CD4-positive, alpha-beta T cell treated with Interleukin-4 for 4 hours (primary cell): ENCODE results near the gene ANXA9.

ENCODE experiments used
- DNase-seq: peaks from one replicate; pipeline ENCODE4 v3.0.0-alpha.2; 2020

ANXA9 gene

GRCh38 chr1:150976401-150976821 lies 5.7 kb upstream of the ANXA9 start:
- DNase-seq: no peak

GRCh38 chr1:150976879-150977694 lies 5.0 kb upstream of the ANXA9 start:
- DNase-seq: peak; percentile 83

DNA sequence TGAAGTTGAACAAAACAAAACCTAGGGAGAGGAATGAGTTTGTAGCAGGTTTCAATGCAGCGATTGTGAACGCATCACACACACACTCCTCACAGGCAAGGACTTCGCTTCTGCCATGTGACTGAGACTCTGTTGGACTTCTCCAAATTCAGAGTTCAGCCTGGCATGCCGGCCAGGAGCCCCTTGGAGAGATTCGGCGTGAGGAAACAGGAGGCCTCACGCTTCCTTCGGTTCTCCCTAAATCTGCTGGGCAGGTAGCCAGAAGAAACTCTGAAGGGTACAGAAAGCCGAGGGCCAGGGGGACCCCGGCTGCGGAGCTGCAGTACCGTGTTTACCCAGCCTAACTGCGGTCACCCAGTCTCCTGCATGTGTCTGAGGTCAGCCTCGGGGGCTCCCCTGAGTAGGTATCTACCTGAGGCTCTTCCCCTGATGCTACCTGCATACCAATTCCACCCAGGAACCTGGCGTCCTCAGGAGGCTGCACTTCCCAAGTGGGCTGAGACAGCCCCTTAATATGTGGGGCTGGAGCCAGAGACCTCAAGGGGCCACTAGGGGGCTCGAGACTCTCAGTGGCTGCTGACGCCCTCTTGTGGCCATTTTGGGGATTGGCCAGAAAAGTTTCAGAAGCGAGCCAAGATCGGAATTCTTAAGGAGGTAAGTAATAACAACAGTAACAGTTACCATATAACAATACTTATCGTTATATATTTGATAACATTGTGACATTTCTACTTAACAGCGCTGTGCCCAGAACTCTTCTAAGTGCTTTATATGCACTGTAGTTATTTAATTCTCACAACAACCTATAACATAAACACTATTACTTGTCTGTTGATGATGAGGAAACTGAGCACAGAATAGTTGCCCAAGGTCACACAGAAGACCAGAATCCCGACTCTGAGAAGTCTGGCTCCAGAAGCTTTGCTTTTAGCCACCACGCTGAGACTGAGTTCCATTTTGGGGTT lies 2.7 kb upstream of the ANXA9 start:
- DNase-seq: peak; percentile 88

DNA sequence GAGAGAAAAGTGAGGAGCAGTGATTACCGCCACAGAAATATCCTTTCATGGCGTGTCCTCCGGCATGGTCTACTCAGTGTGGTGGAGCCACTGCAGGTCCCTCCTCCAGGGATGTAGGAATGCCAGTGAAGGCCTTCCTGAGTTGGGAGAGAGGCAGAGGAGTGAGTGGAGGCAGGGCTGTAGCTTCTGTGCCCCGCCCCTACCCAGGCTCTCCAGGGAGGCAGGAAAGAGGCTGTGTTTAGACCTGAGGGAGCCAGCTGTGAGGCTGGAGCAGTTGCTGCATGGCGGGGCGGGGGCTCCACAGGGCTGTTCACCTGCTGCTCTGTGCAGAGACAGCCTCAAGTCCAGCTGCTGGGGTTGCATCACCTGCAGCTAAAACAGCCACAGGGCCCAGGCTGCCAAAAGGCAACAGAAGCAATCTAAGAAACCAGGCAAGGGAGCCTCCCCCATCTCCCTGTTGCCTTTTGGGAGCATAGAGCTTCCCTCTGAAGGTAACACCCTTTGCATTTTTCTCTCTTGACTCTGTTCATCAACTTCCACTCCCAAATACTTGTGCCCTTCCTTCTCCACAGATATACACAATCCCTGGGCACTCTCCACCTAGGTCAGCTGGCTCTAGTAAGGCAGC lies 801 bp upstream of the ANXA9 start:
- no peak for DNase-seq

- DNase-seq: no peak
Observed at GRCh38 chr1:150985179-150985825, 3.2 kb downstream of the ANXA9 start.

DNA sequence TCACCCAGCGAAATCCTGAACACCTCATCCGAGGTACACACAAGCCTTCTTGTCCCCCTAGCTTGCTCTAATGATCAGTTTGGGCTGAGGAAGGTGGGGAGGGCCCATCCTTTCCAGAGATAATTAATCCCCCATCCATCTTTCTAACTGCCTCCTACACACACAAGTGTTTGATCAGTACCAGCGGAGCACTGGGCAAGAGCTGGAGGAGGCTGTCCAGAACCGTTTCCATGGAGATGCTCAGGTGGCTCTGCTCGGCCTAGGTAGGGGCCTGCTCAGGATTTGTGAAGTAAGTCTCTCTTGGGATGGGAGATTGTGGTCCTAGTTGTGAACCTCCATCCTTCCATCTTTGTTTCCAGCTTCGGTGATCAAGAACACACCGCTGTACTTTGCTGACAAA lies 5.8 kb downstream of the ANXA9 start:
- no peak for DNase-seq

DNA sequence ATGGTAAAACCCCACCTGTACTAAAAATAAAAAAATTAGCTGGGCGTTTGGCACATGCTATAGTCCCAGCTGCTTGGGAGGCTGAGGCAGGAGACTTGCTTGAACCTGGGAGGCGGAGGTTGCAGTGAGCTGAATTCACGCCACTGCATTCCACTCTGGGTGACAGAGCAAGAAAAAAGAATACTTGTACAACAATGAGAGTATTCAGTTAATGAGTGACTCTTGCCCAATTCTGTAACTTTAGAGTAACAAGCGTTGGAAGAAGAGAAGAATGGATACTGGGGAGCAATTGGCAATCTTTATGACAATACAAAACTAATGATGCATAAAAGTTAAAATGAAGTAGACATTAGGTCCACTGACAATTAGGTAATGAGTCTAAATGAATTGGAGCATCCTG lies 10.5 kb downstream of the ANXA9 start:
- DNase-seq: no peak

DNA sequence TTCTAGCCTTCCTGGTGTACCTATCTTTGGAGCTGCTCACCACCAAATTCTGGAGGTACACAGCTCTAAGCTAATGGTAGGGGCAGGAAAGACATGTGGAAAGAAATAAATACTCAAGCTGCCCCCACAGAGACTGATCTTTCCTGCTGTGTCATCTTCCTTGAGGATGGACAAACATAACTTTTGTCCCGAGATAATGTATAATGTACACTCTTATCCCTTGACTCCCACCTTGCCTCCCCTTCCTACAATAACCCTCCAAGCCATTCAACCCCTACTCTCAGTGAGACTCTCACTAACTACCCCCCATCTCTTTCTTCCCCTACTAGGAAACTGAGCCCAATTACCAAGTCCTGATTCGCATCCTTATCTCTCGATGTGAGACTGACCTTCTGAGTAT lies 12.2 kb downstream of the ANXA9 start:
- DNase-seq: no peak

DNA sequence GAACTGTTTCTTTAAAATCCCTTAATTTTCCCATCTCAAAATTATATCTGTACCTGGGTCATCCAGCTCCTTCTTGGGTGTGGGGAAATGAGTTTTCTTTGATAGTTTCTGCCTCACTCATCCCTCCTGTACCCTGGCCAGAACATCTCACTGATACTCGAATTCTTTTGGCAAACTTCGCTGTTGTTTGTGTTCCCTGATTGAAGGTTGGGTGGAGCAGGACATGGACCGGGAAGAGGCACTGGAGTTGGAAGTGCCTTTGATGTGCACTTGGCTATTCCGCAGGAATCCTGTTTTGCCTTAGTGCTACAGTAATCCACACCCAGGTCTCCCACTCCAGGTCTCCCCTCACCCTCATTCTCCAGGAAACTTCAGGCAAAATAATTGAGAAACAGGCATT lies 13.4 kb downstream of the ANXA9 start:
- DNase-seq: no peak

- DNase-seq: peak; percentile 39
Observed at GRCh38 chr1:150995896-150996295, 13.8 kb downstream of the ANXA9 start.

- no peak for DNase-seq
Observed at GRCh38 chr1:150997126-150997872, 15.2 kb downstream of the ANXA9 start.

DNA sequence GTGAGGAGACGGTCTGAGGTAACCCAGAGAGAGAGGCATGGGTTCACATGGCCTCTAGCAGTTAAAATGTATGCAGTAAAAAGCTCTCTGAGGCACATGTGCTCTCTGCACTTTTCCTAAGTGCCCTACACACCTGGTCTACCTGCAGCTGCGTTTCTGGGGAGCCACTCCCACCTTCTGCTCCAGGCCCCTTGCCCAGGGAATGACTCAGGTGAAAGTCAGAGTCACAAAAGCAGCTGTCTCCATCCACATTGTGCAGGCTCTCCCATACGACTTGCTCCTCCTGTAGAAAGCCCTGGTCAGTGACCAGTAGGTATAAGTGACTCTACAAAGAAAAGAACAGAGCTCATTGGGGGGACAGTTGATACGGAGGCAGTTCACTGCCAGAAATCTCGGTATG lies 15.9 kb downstream of the ANXA9 start:
- no peak for DNase-seq

DNA sequence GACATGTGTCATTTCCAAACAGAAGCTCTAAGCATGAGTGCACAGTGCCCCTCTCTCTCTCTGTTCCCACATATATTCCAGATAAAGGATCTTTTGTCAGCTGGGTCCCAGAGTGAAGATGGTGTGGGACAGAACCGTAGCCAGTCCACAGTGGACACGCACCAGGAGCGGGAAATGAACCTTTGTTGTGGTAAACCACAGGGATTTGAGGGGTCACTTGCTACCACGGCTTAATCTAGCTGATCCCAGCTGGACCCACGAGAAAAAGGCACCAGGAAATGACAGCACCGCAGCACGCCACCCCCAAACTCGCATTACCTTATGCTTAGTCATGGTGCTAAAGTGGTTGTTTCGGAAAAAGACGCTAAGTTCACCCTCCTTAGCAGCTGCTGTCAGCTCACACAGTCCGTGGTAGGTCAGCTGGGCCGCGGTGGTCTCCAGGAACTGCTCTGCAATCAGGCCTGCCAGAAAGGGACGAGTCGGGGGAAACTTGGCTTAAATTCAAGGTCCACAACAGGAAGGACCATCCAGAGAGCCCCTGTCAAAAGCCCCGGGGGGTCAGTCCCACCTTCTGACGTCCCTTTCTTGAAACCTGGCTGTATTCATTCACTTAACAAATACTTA lies 17.1 kb downstream of the ANXA9 start:
- DNase-seq: no peak

DNA sequence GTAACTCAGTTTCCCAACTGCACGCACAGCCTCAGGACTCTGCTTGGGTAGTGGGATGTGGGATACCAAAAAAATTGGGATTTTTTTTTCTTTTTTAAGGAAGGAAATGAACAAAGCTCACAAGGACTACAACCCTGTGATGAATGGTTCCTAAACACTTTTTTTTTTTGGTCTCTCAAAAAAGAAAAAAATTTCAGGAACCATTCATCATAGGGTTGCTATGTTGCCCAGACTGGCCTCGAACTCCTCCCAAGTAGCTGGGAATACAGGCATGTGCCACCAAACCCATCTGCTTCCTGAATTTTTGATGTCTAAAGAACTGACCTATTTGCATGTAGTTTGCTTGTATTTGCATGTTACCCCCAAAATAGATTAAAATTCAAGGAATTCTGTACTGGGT lies 17.8 kb downstream of the ANXA9 start:
- no peak for DNase-seq

- DNase-seq: no peak
Observed at GRCh38 chr1:151000408-151000807, 18.3 kb downstream of the ANXA9 start.

DNA sequence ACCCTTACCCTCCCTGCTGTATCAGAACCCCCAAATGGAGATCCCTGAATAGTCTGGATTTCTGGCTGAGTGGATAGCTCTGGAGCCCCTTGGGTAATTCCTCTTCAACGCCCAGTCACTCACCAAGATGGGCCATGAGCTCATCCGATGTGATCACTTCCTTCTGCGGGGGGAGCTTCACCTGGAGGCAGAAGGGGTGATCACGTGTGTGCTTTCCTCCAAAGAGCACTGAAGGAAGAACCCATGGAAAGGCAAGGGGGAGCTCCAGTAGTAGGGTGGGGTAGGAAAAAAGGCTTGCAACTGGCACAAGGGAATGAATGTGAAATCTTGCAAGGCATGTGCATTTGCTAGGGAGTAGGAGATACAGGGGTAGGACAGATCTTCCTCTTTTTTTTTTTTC lies 19.5 kb downstream of the ANXA9 start:
- no peak for DNase-seq

- no peak for DNase-seq
Observed at GRCh38 chr1:151002051-151002450, 20.0 kb downstream of the ANXA9 start.

- no peak for DNase-seq
Observed at GRCh38 chr1:151002611-151003010, 20.5 kb downstream of the ANXA9 start.

DNA sequence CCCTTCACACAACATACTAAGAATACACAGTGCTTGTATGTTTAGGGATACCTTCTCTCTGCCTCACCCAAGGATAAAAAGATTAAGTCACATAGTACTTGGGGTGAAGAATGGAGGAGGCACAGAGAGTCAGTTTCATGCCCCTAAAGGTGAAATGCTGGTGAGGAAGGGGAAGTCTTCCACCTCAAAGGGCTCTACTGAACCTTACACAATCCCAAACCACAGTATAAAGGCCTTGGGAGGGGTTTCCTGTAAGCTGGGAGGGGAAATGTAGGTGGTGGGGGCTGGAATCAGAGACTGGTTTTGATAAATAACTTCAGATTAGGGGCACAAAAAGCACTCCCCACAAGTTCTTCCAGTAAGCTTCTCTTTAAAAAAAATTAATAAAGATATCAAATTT lies 21.1 kb downstream of the ANXA9 start:
- DNase-seq: peak; percentile 29

DNA sequence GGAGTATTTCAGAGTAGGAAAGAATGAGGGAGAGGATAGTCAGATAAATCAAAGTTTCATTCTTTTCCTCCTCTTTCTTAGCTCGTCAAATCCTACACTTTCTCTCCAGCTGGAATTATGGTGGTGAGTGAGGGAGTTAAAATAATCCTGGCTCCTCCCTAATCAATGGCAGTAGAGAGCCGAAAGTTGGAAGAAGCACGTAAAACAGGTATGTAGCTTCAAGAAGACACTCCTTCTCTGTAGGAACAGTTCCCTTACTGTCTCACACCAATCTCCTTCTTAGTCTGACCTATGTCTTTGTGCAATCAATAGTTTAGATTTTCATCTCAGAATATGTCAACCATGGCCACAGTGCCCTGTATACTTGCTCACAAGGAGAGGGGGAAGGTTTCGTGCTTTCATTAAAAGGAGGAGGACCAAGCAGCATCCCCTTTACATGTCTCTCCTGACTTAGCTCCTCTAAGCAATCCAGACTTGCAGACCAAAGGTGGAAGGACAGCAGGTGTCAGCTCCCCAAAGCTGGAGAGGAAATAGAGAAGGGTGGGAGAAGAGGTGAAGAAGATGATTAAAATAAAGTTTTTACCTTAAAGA lies 23.7 kb downstream of the ANXA9 start:
- DNase-seq: no peak

DNA sequence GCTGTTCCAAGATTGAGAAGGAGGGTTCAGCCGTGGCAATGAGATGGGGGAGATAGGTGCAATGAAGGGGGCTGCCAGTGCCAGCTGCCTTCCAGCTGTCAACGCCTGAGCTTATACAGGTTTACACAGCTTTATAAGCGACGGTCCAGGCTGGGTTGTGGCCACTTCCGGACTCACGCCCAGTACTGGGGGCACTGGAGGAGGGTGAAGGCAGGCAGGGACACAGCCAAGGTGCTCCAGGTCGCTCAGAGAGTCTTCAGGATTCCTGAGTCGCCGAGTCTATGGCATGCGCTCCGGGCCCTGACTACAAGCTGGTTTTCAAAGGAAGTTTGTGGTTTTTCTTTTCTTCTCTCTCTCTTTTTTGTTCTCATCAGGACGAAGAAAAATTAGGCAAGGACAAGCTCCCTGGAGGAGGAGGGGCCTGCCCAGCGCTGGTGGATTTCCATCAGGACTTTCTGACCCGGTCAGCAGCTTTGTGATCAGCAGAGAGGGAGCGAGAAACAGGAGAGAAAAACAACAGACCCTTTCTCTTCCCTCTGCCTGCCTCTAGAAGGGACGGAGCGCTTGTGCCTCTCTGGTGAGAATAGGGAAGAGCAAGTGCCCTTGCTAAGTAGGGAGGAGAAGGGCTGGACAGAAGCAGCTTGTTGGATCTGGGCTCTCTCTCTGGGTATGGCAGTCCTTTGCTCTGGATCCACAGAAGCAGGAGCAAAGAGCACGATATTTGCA lies 24.4 kb downstream of the ANXA9 start, which contains the start of gene MINDY1:
MINDY1 (minus strand) TSS at position 576 of the 726 bp plus-strand sequence. CDS start 4,285 bp downstream, outside the sequence.
- DNase-seq: peak; percentile 36
